MCF 10A (cell line): Measurements from ENCODE around the gene LIAS. TPM values are rescaled to one million over a fixed set of nuclear protein-coding genes. Genes with fewer than 3 reads are reported as not detected.

Experiments
- BruUV-seq: library from RNA; stranded (reverse); fragments of 400-500 nt; replicated peaks from 2 replicates; lab custom pipeline; 2021; lab: Mats Ljungman, UMichigan
- CTCF ChIA-PET: fragments of 300-600 bp; sonication (Branson Sonifier 250); formaldehyde crosslinking; extraction: SDS; loops from one replicate; lab custom pipeline; 2021; ENCODE audit warnings: antibody characterized with exemption, inconsistent platforms; lab: Yijun Ruan, JAX
- POLR2A ChIA-PET: fragments of 300-600, 350-650 bp; sonication (Branson Sonifier 250); formaldehyde crosslinking; extraction: SDS; loops from one replicate; lab custom pipeline; 2020; ENCODE audit warnings: antibody characterized with exemption, inconsistent platforms; lab: Yijun Ruan, JAX
- DNase-seq: peaks from one replicate; pipeline ENCODE4 v3.0.0-alpha.2; 2018; ENCODE audit not compliant: unreplicated experiment
- H3K27ac Mint-ChIP-seq: one replicate; pipeline ENCODE4 v1.8.0; 2022; ENCODE audit warnings: mild to moderate bottlenecking, low read depth, mixed read lengths; ENCODE audit not compliant: unreplicated experiment
- H3K27me3 Mint-ChIP-seq: one replicate; pipeline ENCODE4 v1.8.0; 2022; ENCODE audit warnings: mixed read lengths; ENCODE audit not compliant: insufficient read depth, unreplicated experiment
- H3K36me3 Mint-ChIP-seq: one replicate; pipeline ENCODE4 v1.8.0; 2022; ENCODE audit warnings: mild to moderate bottlenecking, moderate library complexity, mixed read lengths; ENCODE audit not compliant: insufficient read depth, unreplicated experiment
- H3K4me1 Mint-ChIP-seq: one replicate; pipeline ENCODE4 v1.8.0; 2022; ENCODE audit warnings: mixed read lengths; ENCODE audit not compliant: insufficient read depth, unreplicated experiment
- H3K4me3 Mint-ChIP-seq: one replicate; pipeline ENCODE4 v1.8.0; 2022; ENCODE audit warnings: mild to moderate bottlenecking, moderate library complexity, mixed read lengths; ENCODE audit not compliant: unreplicated experiment
- H3K9me3 Mint-ChIP-seq: one replicate; pipeline ENCODE4 v1.8.0; 2022; ENCODE audit warnings: mixed read lengths; ENCODE audit not compliant: unreplicated experiment
- CTCF ChIP-seq: fragments of 200-600 bp; IDR thresholded peaks from one replicate; pipeline ENCODE4 v1.8.0; 2022; ENCODE audit warnings: antibody characterized with exemption, mild to moderate bottlenecking; ENCODE audit not compliant: unreplicated experiment
- intact Hi-C: fragments of 100-400 bp; cut with micrococcal nuclease; formaldehyde crosslinking; loops from 2 replicates; pipeline ENCODE4 v1.14.1; 2022
- total RNA-seq: library from RNA; stranded (reverse); gene quantifications from 2 replicates; pipeline ENCODE4 v1.2.3, GENCODE V29; 2022

The LIAS gene
- total RNA-seq, 1 experiment from 2014 or later: 24.6 TPM

DNA sequence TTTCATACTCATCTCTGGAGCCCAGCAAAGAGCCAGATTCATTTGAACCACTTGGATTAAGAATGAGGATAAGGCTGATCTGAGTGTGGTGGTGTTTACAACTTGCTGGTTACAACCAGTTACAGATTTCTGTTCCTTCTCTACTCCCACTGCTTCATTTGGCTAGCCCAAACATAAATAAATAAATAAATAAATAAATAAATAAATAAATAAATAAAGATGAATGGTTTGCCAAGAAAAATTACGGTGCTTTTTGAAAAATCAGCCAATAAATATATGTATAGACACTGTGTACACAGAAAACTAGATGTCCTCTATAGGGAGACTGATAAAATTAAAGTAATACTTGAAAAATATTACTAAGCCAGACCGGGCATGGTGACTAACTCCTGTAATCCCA, 17.3 kb upstream of the LIAS start:
- POLR2A ChIA-PET: interaction anchor here (0.6 to 1.1 kb wide), 2 partner anchors 17 to 616 kb away, joined by 3 to 6 read pairs; partner anchors contain the start of genes LIAS and RPL9
- no peaks in the 10 kb centered on the region for H3K36me3 Mint-ChIP-seq
- H3K4me1 Mint-ChIP-seq: no peaks in the 10 kb centered on the region
- H3K27ac Mint-ChIP-seq: no peak overlapping the region
- H3K4me3 Mint-ChIP-seq: no peak overlapping the region
- peaks cover 22% of the 10 kb centered on the region for H3K27me3 Mint-ChIP-seq
- no peak for DNase-seq
- CTCF ChIA-PET: no interaction called here
- no peaks in the 10 kb centered on the region for H3K9me3 Mint-ChIP-seq
- intact Hi-C loops: no loop called here
- no TSS peak for BruUV-seq
- no peak for TF ChIP-seq CTCF

DNA sequence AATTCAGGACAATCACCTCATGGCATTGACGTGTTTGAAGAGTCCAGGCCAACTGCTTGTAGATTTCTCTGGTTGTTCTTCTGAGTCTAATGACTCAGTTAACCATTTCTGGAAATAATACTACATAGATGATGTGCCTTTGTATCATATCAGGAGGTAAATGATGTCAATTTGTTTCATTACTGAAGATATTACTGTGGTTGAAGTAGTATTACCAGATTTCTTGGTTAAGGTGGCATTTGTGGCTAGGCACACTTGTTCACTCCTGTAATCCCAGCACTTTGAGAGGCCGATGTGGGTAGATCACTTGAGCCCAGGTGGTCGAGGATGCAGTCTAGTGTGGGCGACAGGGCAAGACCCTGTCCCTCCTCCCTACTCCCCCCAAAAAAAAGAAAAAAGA, 15.9 kb upstream of the LIAS start:
- no peak for DNase-seq
- Mint-ChIP-seq H3K9me3 (no peaks in the 10 kb centered on the region), H3K36me3 (peaks cover 9% of the 10 kb centered on the region), H3K27me3 (peaks cover 10% of the 10 kb centered on the region), H3K27ac (no peak overlapping the region), H3K4me1 (no peaks in the 10 kb centered on the region), H3K4me3 (no peak overlapping the region)
- ChIA-PET POLR2A (interaction anchor here (1.1 kb wide), 1 partner anchor 15 kb away, joined by 6 read pairs; the partner anchor contains the start of genes LIAS and RPL9), CTCF (interaction anchor here (0.7 kb wide), 1 partner anchor 1388 kb away, joined by 4 read pairs; no protein-coding TSS in a partner anchor)
- TF ChIP-seq CTCF: no peak
- intact Hi-C loops: no loop called here
- BruUV-seq: no TSS peak

DNA sequence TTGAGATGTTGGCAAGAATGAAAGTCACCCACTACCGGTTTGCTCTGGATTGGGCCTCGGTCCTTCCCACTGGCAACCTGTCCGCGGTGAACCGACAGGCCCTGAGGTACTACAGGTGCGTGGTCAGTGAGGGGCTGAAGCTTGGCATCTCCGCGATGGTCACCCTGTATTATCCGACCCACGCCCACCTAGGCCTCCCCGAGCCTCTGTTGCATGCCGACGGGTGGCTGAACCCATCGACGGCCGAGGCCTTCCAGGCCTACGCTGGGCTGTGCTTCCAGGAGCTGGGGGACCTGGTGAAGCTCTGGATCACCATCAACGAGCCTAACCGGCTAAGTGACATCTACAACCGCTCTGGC, 12.4 kb upstream of the LIAS start:
- Mint-ChIP-seq H3K4me3 (no peak overlapping the region), H3K36me3 (peaks cover 40% of the 10 kb centered on the region), H3K4me1 (no peaks in the 10 kb centered on the region), H3K27me3 (no peaks in the 10 kb centered on the region), H3K27ac (no peak overlapping the region), H3K9me3 (no peaks in the 10 kb centered on the region)
- BruUV-seq: no TSS peak
- intact Hi-C loops: no loop called here
- ChIA-PET POLR2A (interaction anchor here (1.0 to 6.0 kb wide), 2 partner anchors 10 to 13 kb away, joined by 4 to 65 read pairs; partner anchors contain the start of genes LIAS and RPL9), CTCF (no interaction called here)
- no peak for TF ChIP-seq CTCF
- no peak for DNase-seq

DNA sequence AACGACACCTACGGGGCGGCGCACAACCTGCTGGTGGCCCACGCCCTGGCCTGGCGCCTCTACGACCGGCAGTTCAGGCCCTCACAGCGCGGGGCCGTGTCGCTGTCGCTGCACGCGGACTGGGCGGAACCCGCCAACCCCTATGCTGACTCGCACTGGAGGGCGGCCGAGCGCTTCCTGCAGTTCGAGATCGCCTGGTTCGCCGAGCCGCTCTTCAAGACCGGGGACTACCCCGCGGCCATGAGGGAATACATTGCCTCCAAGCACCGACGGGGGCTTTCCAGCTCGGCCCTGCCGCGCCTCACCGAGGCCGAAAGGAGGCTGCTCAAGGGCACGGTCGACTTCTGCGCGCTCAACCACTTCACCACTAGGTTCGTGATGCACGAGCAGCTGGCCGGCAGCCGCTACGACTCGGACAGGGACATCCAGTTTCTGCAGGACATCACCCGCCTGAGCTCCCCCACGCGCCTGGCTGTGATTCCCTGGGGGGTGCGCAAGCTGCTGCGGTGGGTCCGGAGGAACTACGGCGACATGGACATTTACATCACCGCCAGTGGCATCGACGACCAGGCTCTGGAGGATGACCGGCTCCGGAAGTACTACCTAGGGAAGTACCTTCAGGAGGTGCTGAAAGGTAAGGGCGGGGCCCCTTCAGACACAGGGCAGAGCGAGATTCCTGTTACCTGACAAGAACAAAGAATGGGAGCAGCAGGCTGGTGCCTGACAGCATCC, 11.8 kb upstream of the LIAS start:
- CTCF ChIA-PET: interaction anchor here (0.6 kb wide), 1 partner anchor 1835 kb away, joined by 3 read pairs; no protein-coding TSS in a partner anchor
- POLR2A ChIA-PET: interaction anchor here (1.0 to 6.0 kb wide), 2 partner anchors 9 to 12 kb away, joined by 4 to 65 read pairs; partner anchors contain the start of genes LIAS and RPL9
- DNase-seq: no peak
- TF ChIP-seq CTCF: no peak
- no TSS peak for BruUV-seq
- Mint-ChIP-seq H3K9me3 (no peaks in the 10 kb centered on the region), H3K36me3 (peaks cover 46% of the 10 kb centered on the region), H3K4me1 (no peaks in the 10 kb centered on the region), H3K27ac (no peak overlapping the region), H3K27me3 (no peaks in the 10 kb centered on the region), H3K4me3 (no peak overlapping the region)
- intact Hi-C loops: no loop called here
